Hematopoietic multipotent progenitor cell (in vitro differentiated cells): ENCODE results near the gene ADCK1. TPM values are rescaled to one million over a fixed set of nuclear protein-coding genes. Genes with fewer than 3 reads are reported as not detected.
A peak's percentile ranks its signal among the peaks of the same experiment; 100 is the strongest.
"Not testable (repeated sequence)": the region's sequence is repeated elsewhere in the genome, so short reads cannot be mapped to it uniquely, and the experiment has no call there.

ENCODE experiments used
- DNase-seq, 3 donors: peaks; one replicate each; pipeline ENCODE4 v3.0.0-alpha.2; 2011 to 2015; ENCODE audit warnings: low read depth in 2 of 3, low spot score in 2 of 3
- total RNA-seq: library from RNA; depleted of rRNA; stranded (reverse); fragments of >200 nt; gene quantifications from one replicate; pipeline ENCODE4 v1.2.3, GENCODE V29; 2012

The ADCK1 gene, protein sequence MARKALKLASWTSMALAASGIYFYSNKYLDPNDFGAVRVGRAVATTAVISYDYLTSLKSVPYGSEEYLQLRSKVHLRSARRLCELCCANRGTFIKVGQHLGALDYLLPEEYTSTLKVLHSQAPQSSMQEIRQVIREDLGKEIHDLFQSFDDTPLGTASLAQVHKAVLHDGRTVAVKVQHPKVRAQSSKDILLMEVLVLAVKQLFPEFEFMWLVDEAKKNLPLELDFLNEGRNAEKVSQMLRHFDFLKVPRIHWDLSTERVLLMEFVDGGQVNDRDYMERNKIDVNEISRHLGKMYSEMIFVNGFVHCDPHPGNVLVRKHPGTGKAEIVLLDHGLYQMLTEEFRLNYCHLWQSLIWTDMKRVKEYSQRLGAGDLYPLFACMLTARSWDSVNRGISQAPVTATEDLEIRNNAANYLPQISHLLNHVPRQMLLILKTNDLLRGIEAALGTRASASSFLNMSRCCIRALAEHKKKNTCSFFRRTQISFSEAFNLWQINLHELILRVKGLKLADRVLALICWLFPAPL
- 6.7 TPM for total RNA-seq

DNA sequence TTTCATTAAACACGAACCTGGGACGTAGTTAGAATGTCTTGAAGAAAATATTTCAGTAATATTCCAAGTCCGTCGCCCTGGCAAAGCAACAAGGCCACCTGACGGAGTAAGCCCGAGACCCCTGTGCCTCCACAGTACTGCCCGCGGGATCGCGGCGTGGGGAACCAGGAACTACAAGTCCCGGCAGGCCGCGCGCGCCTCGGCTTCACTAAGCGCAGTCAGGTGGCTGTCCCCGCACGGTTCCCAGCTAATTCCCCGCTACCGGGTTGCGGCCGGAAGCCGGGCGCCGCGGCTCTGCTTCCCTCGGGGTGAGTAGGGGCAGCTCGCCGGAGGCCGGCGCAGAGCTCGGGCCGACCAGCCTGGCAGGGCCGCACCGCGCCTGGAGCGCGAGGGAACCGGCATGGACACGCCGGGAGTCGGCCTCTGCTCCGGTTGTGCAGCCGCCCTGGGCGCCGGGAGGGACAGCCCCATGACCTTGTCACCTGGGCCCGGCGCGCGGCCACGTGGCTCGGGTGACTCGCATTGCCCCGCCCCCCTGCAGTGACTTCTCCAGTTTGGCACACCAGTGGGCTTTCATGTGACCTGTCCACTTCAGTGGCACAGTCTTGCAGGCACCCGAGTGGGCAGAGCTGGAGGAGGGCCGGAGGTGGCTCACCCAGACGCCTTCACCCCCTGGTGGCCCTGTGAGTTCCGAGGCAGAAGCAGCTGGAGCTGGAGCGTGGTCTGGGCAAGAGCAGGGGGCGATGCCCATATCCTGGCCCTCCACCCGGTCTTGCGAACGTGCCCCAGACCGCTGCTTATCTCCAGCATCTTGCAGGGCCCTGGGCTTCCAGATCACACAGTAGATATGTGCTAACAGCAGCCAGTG is at the start of gene ADCK1:
Gene ADCK1 (plus strand): TSS at position 247 of the 868 bp plus-strand sequence. CDS start 18,870 bp downstream, outside the sequence.
- peak; percentile 69 to 84 (median 84) for DNase-seq

DNA sequence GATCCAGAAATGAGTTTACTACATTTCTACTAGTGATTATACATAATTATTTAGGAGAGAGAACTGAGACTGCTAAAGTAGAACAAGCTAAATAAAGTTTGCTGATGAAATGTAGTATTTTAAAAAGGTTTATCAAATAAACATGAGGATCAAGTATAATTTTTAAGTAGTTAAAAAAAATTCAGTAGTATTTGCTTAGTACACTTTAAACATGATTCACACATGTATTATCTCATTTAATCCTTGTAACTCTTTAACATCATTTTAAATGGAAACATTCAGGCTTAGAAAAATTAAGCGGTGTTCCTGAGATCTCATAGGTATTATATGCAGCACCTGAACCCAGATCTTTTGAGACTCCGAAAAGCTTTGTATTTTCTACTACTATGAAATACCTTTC is 47.6 kb upstream of the ADCK1 start:
- DNase-seq: no peak

DNA sequence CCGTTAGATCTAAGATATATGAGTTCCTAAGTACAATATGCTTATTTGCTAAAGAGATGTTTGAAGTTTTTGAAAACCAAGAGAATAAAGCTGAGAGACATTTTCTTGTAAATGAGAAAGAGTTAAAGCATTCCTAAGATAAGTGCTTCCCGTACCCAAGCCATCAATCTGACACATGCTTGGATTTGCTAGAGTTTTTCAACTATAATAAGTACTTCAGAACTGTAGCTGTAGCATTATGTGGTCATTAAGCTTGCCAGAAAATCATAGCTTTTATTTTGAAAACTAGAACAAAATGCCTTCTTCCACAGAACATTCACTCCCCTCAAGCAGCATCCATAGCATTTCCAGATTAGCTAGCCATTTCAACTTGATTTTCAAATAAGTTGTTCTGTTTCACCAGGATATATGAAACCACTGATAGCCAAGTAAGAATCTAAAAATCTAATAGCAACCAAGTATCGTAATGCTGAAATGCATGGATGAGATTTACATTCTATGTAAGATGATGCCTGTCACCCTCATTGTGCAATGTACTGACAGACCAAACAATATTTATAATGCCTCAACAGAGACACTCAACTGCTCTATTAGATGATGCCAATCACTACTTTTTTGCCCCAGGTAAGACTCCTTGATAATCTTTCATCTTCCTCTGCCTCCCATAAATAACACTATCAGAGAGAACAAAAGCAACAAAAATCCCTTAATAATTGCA is 47.0 kb upstream of the ADCK1 start:
- DNase-seq: no peak

DNA sequence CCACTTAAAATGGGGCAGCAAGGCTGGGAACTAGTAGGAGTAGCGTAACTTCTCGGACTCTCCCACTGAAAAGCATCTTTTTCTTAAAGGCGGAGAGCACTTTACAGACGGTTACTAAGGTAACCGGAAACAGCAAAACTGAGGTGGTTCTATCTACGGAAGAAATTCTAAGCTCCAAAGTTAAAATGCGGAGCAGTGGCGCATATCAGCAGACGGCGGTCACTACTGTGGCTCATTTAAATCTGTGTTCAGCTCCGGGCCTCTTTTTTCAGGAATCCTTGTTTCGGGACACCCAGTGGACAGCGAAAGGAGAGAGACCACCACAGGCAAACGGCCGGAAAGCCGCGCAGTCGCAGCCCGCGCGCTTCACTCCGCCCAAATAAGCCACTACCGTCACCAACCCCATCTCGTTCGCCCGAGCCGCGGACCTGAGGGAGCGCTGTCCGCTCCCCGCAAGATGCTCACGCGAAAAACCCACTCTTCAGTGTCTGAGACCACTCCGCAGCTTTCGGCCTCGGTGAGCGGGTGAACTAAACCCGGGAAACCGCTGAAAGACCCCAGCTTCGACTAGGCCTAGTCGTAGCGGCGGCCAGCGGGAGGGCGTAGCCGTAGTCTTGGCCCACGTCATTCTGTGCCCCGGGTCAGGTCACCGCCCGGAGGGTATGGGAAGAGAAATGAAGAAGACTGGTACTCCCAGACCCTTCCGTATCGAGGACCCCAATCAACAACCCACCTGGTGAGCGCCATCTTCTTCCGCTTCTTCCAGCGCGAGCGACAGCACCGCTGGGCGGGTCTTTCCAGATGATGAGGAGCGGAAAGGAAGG is 39.3 kb upstream of the ADCK1 start, which contains the start of gene SNW1:
Gene SNW1 (minus strand): TSS at position 776 of the 824 bp plus-strand sequence. CDS start 29 bp downstream, at position 747.
- peak; percentile 83 to 97 (median 95) for DNase-seq

DNA sequence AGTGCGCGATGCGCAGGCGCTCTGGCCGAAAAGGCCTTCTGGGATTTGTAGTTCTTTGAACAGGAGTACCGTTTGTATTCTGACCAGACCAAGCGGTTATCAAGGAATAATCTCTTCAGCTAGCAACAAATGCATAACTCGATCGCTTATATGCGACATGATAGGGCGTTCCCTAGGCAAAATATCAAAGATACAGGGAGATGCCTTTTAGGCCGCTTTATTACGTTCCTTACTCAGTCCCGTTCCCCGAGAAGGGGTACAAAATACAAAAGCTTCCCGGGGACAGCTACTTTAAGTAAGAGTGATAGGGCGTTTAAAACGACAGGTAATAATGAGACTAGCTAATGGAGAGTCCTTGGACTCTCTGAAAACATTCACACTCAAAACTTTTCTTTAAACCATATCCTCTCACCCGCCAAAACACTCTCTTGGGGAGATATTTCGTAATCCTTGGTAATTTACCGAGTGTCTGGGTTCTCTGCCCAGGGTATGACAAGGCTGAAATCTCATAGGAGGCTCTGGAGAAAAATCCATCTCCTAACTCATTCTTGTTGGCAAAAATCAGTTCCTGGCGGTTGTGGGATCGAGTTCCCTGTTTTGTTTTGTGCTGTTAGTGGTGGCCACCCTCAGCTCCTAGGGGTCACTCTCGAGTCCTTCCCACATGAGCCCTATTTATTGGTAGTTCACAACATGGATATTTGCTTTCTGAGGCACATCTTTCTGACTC is 38.5 kb upstream of the ADCK1 start:
- DNase-seq: peak in 2 of 3 donors; percentile 3 to 34

DNA sequence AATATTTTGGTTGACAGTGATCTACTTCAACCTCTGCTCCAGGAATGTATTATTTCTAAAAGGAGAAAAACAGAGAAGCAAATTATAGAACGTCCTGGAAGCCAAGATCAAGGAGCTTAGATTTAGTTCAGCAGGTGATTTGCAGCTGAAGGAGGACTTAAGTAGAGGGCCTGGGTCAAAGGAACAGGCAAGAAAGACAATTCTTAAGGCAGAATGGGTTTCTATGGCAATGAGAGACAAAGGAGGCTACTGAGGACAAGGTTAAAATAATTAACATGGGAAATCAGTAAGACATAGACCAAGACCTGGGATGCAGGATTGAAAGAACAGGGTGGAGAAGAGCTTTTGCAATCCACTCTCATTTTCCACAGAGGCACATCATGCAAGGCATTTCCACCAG is 36.6 kb upstream of the ADCK1 start:
- DNase-seq: no peak

DNA sequence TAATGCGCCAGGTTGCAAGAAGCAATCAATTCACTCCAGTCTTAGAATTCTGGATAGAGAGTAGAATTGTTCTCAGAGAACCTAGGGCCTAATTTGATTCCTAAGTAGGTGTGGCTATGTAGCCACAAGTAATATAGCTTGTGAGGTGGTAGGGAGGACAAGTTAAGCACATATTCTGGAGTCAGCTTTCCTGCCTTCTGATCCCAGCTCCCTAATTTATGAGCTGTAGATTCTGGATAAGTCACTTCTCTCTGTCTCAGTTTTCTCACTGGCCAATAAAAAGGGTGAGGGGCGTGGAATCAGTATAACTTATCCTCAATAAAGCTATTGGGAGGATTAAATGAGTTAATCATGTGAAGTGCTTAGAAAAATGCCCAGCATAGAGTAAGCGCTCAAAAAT is 35.9 kb upstream of the ADCK1 start:
- no peak for DNase-seq

DNA sequence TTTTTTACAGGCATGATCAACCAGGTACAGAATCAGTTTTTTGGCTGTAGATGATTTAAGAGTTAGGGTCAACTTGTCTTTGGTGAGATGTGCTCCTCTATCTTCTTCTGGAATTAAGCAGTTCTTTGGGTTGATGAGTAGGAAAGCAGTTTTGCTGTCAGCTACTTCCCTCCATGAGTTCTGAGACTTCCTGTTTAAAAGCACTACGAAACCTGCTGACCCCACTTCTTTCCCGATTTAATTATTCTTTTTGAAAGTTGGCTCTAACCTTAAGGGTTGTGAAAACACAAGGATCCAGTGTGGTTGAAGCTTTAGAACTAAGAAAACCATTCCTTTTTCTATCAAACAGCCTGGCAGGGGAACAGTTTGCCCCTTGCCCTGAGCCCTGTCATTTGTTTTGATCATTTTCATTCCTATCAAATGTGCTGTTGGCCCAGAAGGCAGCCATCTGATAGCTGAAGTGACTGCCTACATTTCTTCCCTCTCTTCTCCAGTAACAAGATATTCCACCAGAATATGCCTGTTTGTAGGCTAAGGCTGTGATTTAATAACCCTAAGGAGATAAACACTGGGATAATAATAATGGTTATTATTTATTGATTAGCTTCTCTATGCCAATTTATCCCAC is 31.4 kb upstream of the ADCK1 start:
- DNase-seq: not testable (repeated sequence)

DNA sequence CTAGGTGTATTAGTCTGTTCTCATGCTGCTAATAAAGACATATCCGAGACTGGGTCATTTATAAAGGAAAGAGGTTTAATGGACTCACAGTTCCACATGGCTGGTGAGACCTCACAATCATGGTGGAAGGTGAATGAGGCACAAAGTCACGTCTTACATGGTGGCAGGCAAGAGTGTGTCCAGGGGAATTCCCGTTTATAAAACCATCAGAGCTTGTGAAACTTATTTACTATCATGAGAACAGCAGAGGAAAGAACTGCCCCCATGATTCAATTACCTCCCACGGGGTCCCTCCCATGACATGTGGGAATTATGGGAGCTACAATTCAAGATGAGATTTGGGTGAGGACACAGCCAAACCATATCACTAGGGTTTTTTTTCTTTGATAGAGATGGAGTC is 25.9 kb upstream of the ADCK1 start:
- DNase-seq: not testable (repeated sequence)

DNA sequence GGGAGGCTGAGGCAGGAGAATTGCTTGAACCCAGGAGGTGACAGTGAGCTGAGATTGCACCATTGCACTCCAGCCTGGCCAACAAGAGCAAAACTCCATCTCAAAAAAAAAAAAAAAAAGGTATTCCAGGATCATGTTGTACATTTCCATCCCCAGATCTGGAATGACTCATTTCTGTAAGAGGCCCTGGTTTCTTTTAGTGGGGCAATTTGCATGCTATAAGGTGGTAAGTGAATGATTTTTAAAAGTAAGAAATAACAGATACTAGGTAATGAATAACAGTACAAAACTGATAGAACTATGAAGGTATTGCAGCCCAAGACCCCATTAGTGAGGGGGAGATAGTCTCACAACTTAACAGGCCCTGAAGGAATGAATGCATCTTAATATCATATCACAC is 17.7 kb upstream of the ADCK1 start:
- DNase-seq: no peak

DNA sequence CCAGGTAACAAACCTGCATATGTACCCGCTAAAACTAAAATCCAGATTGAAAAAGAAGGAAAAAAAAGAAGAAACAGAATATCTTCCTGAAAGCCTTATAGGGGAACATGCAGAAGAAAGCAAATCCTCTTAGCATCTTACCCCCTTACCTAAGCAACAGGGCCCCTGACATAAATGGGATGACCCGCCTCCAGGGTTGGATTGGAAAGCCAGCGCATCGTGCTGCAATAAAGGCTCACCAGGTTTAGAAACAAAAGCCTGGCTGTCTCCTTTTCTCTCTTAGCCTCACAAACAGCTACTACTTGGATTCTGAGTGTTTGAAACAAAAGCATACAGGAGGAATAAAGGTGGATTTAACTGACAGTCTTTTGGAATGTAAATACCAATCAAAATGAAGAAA is 13.8 kb upstream of the ADCK1 start:
- DNase-seq: no peak

DNA sequence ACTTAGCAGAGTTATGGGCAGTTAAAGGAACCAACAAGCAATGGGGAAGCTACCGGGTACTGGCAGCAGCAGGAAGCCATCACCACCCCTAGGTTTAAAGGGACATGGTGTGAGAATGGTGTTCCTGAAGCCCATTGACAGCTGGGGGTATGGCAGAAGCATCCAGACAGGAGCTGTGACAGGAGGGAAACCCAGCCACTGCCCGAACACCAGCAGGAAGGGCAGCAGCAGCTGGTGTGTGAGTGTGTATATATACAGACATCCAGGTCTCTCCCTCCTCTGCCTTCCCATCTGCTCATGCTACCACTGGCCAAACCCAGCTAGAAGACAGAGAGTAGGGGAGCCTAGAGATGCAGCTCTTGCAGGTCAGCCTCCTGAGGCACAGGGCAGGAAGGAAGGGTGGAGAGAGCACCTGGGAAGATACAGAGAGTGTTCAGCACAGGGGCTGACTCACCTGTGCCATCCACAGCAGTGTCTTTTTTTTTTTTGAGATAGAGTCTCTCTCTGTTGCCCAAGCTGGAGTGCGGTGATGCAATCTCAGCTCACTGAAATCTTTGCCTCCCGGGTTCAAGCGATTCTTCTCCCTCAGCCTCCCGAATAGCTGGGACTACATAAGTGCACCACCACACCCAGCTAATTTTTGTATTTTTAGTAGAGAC is 9.2 kb upstream of the ADCK1 start:
- no peak for DNase-seq

DNA sequence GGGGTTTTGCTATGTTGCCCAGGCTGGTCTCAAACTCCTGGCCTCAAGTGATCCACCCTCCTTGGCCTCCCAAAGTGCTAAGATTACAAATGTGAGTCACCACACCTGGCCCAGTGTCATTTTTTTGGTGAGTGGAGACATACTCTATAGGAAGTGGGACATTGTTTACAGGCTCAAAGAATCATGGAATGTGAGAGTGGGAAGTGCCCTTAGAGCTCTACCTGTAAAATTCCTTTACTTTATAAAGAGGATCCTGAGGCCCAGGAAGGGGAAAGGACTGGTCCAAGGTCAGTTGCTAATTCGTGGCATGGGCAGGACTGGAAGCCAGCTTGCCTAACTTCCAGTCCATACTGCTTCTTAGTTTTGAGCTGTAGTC is 8.7 kb upstream of the ADCK1 start:
- DNase-seq: no peak

DNA sequence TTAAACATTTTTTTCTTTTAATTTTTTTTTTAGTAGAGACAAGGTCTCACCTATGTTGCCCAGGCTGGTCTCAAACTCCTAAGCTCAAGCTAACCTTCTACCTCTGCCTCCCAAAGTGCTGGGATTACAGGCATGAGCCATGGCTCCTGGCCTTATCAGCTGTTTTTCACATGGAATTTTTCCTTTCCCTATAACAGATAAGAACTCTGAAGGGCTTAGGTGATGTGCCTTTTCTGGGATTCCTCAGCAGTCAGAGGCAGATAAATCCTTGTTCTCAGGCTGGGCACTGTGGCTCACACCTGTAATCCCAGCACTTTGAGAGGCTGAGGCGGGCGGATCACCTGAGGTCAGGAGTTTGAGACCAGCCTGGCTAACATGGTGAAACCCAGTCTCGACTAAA is 6.7 kb upstream of the ADCK1 start:
- DNase-seq: not testable (repeated sequence)

DNA sequence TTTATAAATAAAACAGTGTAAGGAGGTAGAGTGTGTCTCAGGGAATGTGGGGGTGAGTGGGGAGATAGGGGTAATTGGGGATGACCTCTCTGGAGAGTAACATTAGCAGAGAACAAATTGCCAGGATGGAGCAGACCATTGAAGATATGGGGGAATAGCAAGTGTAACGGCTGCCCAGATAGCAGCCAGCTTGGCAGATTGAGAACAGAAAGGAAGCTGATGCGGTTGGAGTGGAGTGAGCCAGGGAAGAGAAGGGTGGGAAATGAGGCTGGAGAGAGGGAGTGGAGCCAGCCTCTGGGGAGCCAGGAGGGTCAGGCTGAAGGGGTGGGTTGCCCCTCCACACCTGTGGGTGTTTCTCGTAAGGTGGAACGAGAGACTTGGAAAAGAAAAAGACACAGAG is 5.6 kb upstream of the ADCK1 start:
- no peak for DNase-seq

DNA sequence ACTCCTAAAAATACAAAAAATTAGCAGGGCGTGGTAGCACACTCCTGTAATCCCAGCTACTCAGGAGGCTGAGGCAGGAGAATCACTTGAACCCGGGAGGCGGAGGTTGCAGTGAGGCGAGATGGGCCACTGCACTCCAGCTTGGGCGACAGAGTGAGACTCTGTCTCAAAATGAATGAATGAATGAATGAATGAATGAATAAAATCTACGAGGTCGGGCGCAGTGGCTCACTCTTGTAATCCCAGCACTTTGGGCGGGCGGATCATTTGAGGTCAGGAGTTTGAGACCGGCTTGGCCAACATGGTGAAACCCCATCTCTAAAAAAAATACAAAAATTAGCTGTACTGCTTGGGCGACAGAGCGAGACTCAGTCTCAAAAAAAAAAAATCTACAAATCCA is 453 bp upstream of the ADCK1 start:
- DNase-seq: not testable (repeated sequence)

DNA sequence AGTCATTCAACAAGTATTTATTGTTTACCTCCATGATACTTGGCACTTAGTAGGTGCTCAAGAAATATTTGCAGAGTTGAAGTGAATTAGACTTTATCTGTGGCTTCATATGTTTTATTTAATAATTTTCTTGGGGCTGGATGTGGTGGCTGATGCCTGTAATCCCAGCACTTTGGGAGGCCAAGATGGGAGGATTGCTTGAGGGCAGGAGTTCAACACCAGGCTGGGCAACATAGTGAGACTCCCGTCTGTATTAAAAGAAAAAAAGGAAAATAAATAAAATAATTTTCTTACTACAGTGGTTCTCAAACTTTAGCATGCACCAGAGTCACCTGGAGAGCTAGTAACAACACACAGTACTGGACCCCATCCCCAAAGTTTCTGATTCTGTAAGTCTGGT is 905 bp downstream of the ADCK1 start:
- no peak for DNase-seq

DNA sequence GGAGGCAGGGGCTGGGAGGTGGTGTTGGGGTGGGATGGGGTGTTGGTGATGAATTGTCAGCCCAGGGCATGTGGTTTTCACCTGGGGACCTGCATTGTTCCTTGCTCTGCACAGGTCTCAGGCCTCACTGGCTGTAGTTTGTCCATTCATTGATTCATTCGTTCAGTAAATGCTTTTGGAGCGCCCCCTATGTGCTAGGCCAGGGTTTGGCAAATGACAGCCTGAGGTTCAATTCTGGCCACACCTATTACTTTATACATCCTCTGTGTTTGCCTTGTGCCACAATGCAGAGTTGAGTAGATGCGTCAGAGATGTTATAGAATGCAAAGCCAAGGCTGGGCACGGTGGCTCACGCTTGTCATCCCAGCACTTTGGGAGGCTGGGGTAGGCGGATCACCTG is 4.7 kb downstream of the ADCK1 start:
- peak in 1 of 3 donors; percentile 13 for DNase-seq
